ENCODE data around the gene C1orf21.

Gene C1orf21

GRCh38 chr1:184576822-184577221 is 190.0 kb downstream of the C1orf21 start:
- Mint-ChIP-seq H3K27ac (no peak overlapping the region), H3K27me3 (ENCODE audit: low read depth) (peaks cover under 1% of the 10 kb centered on the region), H3K4me3 (no peak overlapping the region), H3K36me3 (ENCODE audit: low read depth) (no peaks in the 10 kb centered on the region), H3K9me3 (no peaks in the 10 kb centered on the region), H3K4me1 (ENCODE audit: low read depth) (no peaks in the 10 kb centered on the region)
- no peak for DNase-seq (ENCODE audit: low spot score)

GRCh38 chr1:184577319-184577718 is 190.5 kb downstream of the C1orf21 start:
- no peak for DNase-seq (ENCODE audit: low spot score)
- H3K4me1 Mint-ChIP-seq (ENCODE audit: low read depth), result no peaks in the 10 kb centered on the region

GRCh38 chr1:184582411-184582810 is 195.6 kb downstream of the C1orf21 start:
- no peak for DNase-seq (ENCODE audit: low spot score)
- no peaks in the 10 kb centered on the region for H3K9me3 Mint-ChIP-seq
- no peak overlapping the region for H3K4me3 Mint-ChIP-seq
- peaks cover 6% of the 10 kb centered on the region for H3K27me3 Mint-ChIP-seq (ENCODE audit: low read depth)
- H3K4me1 Mint-ChIP-seq (ENCODE audit: low read depth), result no peaks in the 10 kb centered on the region
- no peak overlapping the region for H3K27ac Mint-ChIP-seq
- H3K36me3 Mint-ChIP-seq (ENCODE audit: low read depth), result no peaks in the 10 kb centered on the region

More at GRCh38 chr1:184577319-184577718, 190.5 kb downstream of the C1orf21 start:
- Mint-ChIP-seq H3K27me3 (ENCODE audit: low read depth) (peaks cover 2% of the 10 kb centered on the region), H3K4me3 (no peak overlapping the region), H3K27ac (no peak overlapping the region), H3K36me3 (ENCODE audit: low read depth) (no peaks in the 10 kb centered on the region), H3K9me3 (no peaks in the 10 kb centered on the region)

GRCh38 chr1:184583849-184584248 is 197.0 kb downstream of the C1orf21 start:
- no peak overlapping the region for H3K4me3 Mint-ChIP-seq
- no peaks in the 10 kb centered on the region for H3K4me1 Mint-ChIP-seq (ENCODE audit: low read depth)
- no peak for DNase-seq (ENCODE audit: low spot score)
- H3K27ac Mint-ChIP-seq, result no peak overlapping the region
- H3K27me3 Mint-ChIP-seq (ENCODE audit: low read depth), result peaks cover 6% of the 10 kb centered on the region
- no peaks in the 10 kb centered on the region for H3K9me3 Mint-ChIP-seq
- no peaks in the 10 kb centered on the region for H3K36me3 Mint-ChIP-seq (ENCODE audit: low read depth)

GRCh38 chr1:184588701-184589100 is 201.9 kb downstream of the C1orf21 start:
- H3K27ac Mint-ChIP-seq, result no peak overlapping the region
- no peak for DNase-seq (ENCODE audit: low spot score)

GRCh38 chr1:184590163-184590750 is 203.4 kb downstream of the C1orf21 start:
- Mint-ChIP-seq H3K27me3 (ENCODE audit: low read depth) (peaks cover 3% of the 10 kb centered on the region), H3K4me3 (no peak overlapping the region), H3K9me3 (no peaks in the 10 kb centered on the region), H3K36me3 (ENCODE audit: low read depth) (no peaks in the 10 kb centered on the region), H3K4me1 (ENCODE audit: low read depth) (no peaks in the 10 kb centered on the region), H3K27ac (no peak overlapping the region)
- no peak for DNase-seq (ENCODE audit: low spot score)

More at GRCh38 chr1:184588701-184589100, 201.9 kb downstream of the C1orf21 start:
- H3K4me1 Mint-ChIP-seq (ENCODE audit: low read depth), result no peaks in the 10 kb centered on the region
- H3K4me3 Mint-ChIP-seq, result no peak overlapping the region
- peaks cover 3% of the 10 kb centered on the region for H3K27me3 Mint-ChIP-seq (ENCODE audit: low read depth)
- H3K36me3 Mint-ChIP-seq (ENCODE audit: low read depth), result no peaks in the 10 kb centered on the region
- H3K9me3 Mint-ChIP-seq, result no peaks in the 10 kb centered on the region

- H3K36me3 Mint-ChIP-seq (ENCODE audit: low read depth), result no peaks in the 10 kb centered on the region
- no peaks in the 10 kb centered on the region for H3K4me1 Mint-ChIP-seq (ENCODE audit: low read depth)
- no peaks in the 10 kb centered on the region for H3K9me3 Mint-ChIP-seq
- no peak for DNase-seq (ENCODE audit: low spot score)
- no peaks in the 10 kb centered on the region for H3K27me3 Mint-ChIP-seq (ENCODE audit: low read depth)
- no peak overlapping the region for H3K27ac Mint-ChIP-seq
- H3K4me3 Mint-ChIP-seq, result no peak overlapping the region
These were observed 206.8 kb downstream of the C1orf21 start for GRCh38 chr1:184593597-184593996.

GRCh38 chr1:184595596-184595995 is 208.8 kb downstream of the C1orf21 start:
- no peak for DNase-seq (ENCODE audit: low spot score)
- Mint-ChIP-seq H3K9me3 (no peaks in the 10 kb centered on the region), H3K27me3 (ENCODE audit: low read depth) (no peaks in the 10 kb centered on the region), H3K4me3 (no peak overlapping the region), H3K4me1 (ENCODE audit: low read depth) (no peaks in the 10 kb centered on the region), H3K36me3 (ENCODE audit: low read depth) (no peaks in the 10 kb centered on the region), H3K27ac (no peak overlapping the region)

GRCh38 chr1:184596950-184597645 is 210.3 kb downstream of the C1orf21 start:
- H3K27ac Mint-ChIP-seq, result no peak overlapping the region
- no peak for DNase-seq (ENCODE audit: low spot score)
- H3K9me3 Mint-ChIP-seq, result no peaks in the 10 kb centered on the region
- H3K4me3 Mint-ChIP-seq, result no peak overlapping the region
- H3K4me1 Mint-ChIP-seq (ENCODE audit: low read depth), result no peaks in the 10 kb centered on the region
- no peaks in the 10 kb centered on the region for H3K27me3 Mint-ChIP-seq (ENCODE audit: low read depth)
- no peaks in the 10 kb centered on the region for H3K36me3 Mint-ChIP-seq (ENCODE audit: low read depth)

GRCh38 chr1:184597650-184598357 is 211.0 kb downstream of the C1orf21 start:
- no peak overlapping the region for H3K4me3 Mint-ChIP-seq
- DNase-seq (ENCODE audit: low spot score), result no peak
- no peaks in the 10 kb centered on the region for H3K4me1 Mint-ChIP-seq (ENCODE audit: low read depth)
- no peaks in the 10 kb centered on the region for H3K9me3 Mint-ChIP-seq
- no peaks in the 10 kb centered on the region for H3K36me3 Mint-ChIP-seq (ENCODE audit: low read depth)
- H3K27ac Mint-ChIP-seq, result no peak overlapping the region
- H3K27me3 Mint-ChIP-seq (ENCODE audit: low read depth), result no peaks in the 10 kb centered on the region

- no peaks in the 10 kb centered on the region for H3K9me3 Mint-ChIP-seq
- no peak overlapping the region for H3K4me3 Mint-ChIP-seq
- H3K4me1 Mint-ChIP-seq (ENCODE audit: low read depth), result no peaks in the 10 kb centered on the region
- DNase-seq (ENCODE audit: low spot score), result no peak
- H3K36me3 Mint-ChIP-seq (ENCODE audit: low read depth), result no peaks in the 10 kb centered on the region
- H3K27ac Mint-ChIP-seq, result no peak overlapping the region
- no peaks in the 10 kb centered on the region for H3K27me3 Mint-ChIP-seq (ENCODE audit: low read depth)
These were observed 211.8 kb downstream of the C1orf21 start for GRCh38 chr1:184598403-184599193.

GRCh38 chr1:184604152-184604900 is 217.5 kb downstream of the C1orf21 start:
- H3K4me3 Mint-ChIP-seq, result no peak overlapping the region
- no peak for DNase-seq (ENCODE audit: low spot score)
- H3K27ac Mint-ChIP-seq, result no peak overlapping the region
- H3K36me3 Mint-ChIP-seq (ENCODE audit: low read depth), result no peaks in the 10 kb centered on the region
- no peaks in the 10 kb centered on the region for H3K4me1 Mint-ChIP-seq (ENCODE audit: low read depth)
- H3K27me3 Mint-ChIP-seq (ENCODE audit: low read depth), result no peaks in the 10 kb centered on the region
- H3K9me3 Mint-ChIP-seq, result no peaks in the 10 kb centered on the region

GRCh38 chr1:184605941-184606340 is 219.1 kb downstream of the C1orf21 start:
- no peaks in the 10 kb centered on the region for H3K9me3 Mint-ChIP-seq
- H3K27me3 Mint-ChIP-seq (ENCODE audit: low read depth), result no peaks in the 10 kb centered on the region
- H3K4me1 Mint-ChIP-seq (ENCODE audit: low read depth), result no peaks in the 10 kb centered on the region
- H3K27ac Mint-ChIP-seq, result no peak overlapping the region
- no peaks in the 10 kb centered on the region for H3K36me3 Mint-ChIP-seq (ENCODE audit: low read depth)
- DNase-seq (ENCODE audit: low spot score), result no peak
- no peak overlapping the region for H3K4me3 Mint-ChIP-seq

All from T-helper 2 cell treated with Interferon-gamma antibody and Interleukin-4, amounts not matched to agents 5 μg/mL and 100 μg/mL, for 36 hours (primary cell).